Neural progenitor cell (in vitro differentiated cells): ENCODE results near the gene RPL10A. TPM values are rescaled to one million over a fixed set of nuclear protein-coding genes. Genes with fewer than 3 reads are reported as not detected.

Source experiments
- DNase-seq: peaks from one replicate; pipeline ENCODE4 v3.0.0-alpha.2; 2016; ENCODE audit warnings: low spot score
- H2AFZ ChIP-seq: fragments of 200-600 bp; sonication (generic); replicated peaks from 2 replicates; pipeline ENCODE4 v1.6.1; 2016; ENCODE audit warnings: antibody characterized with exemption
- H3F3A ChIP-seq: fragments of 200-600 bp; sonication (generic); 2 replicates; pipeline ENCODE4 v1.6.1; 2016; ENCODE audit warnings: antibody characterized with exemption, low read depth
- H3K27ac ChIP-seq: fragments of 200-600 bp; sonication (generic); 2 replicates; pipeline ENCODE4 v1.5.1; 2016; ENCODE audit warnings: mild to moderate bottlenecking
- H3K27me3 ChIP-seq: fragments of 200-600 bp; sonication (generic); 2 replicates; pipeline ENCODE4 v1.6.1; 2016; ENCODE audit warnings: mild to moderate bottlenecking, moderate library complexity
- H3K36me3 ChIP-seq: fragments of 200-600 bp; sonication (generic); 2 replicates; pipeline ENCODE4 v1.5.1; 2016
- H3K4me1 ChIP-seq: fragments of 200-600 bp; sonication (generic); 2 replicates; pipeline ENCODE4 v1.6.1; 2016; ENCODE audit warnings: mixed run types
- H3K4me2 ChIP-seq: fragments of 200-600 bp; sonication (generic); 2 replicates; pipeline ENCODE4 v1.6.1; 2016
- H3K4me3 ChIP-seq: fragments of 200-600 bp; sonication (generic); 2 replicates; pipeline ENCODE4 v1.5.1; 2016
- H3K79me2 ChIP-seq: fragments of 200-600 bp; sonication (generic); 2 replicates; pipeline ENCODE4 v1.6.1; 2016; ENCODE audit warnings: low read depth
- H3K9ac ChIP-seq: fragments of 200-600 bp; sonication (generic); 2 replicates; pipeline ENCODE4 v1.6.1; 2016
- H3K9me3 ChIP-seq: fragments of 200-600 bp; sonication (generic); 2 replicates; pipeline ENCODE4 v1.5.1; 2016; ENCODE audit warnings: low read depth
- H4K20me1 ChIP-seq: fragments of 200-600 bp; sonication (generic); 2 replicates; pipeline ENCODE4 v1.6.1; 2016; ENCODE audit warnings: low read depth
- H3K27ac Mint-ChIP-seq: 3 replicates; pipeline ENCODE4 v1.8.0; 2021; ENCODE audit warnings: mixed read lengths
- H3K27me3 Mint-ChIP-seq: 2 replicates; pipeline ENCODE4 v1.8.0; 2022; ENCODE audit warnings: low read depth, mild to moderate bottlenecking, inconsistent platforms, moderate library complexity, mixed read lengths; ENCODE audit not compliant: insufficient read depth
- H3K36me3 Mint-ChIP-seq: 3 replicates; pipeline ENCODE4 v1.8.0; 2021; ENCODE audit warnings: mixed read lengths
- H3K4me1 Mint-ChIP-seq: 3 replicates; pipeline ENCODE4 v1.8.0; 2021; ENCODE audit warnings: mixed read lengths
- H3K4me3 Mint-ChIP-seq: 3 replicates; pipeline ENCODE4 v1.8.0; 2021; ENCODE audit warnings: mild to moderate bottlenecking, moderate library complexity, mixed read lengths
- H3K9me3 Mint-ChIP-seq: 3 replicates; pipeline ENCODE4 v1.8.0; 2020; ENCODE audit warnings: mixed read lengths
- CTCF ChIP-seq: fragments of 200-600 bp; sonication (generic); IDR thresholded peaks from 2 replicates; pipeline ENCODE4 v1.5.1; 2017; ENCODE audit warnings: antibody characterized with exemption, mild to moderate bottlenecking
- EZH2 ChIP-seq: fragments of 200-600 bp; sonication (generic); IDR thresholded peaks from 2 replicates; pipeline ENCODE4 v1.6.1; 2017; ENCODE audit warnings: antibody characterized with exemption, mild to moderate bottlenecking, moderate library complexity
- EZH2phosphoT487 ChIP-seq: fragments of 200-600 bp; sonication (generic); IDR thresholded peaks from 2 replicates; pipeline ENCODE4 v1.6.1; 2017; ENCODE audit warnings: antibody characterized with exemption
- total RNA-seq: library from RNA; depleted of rRNA; stranded (reverse); fragments of >200 nt; gene quantifications from 2 replicates; pipeline ENCODE4 v1.2.3, GENCODE V29; 2015; ENCODE audit warnings: low replicate concordance

Gene RPL10A
- total RNA-seq = 2,002 and 2,026 TPM in 2 replicates

- peaks cover 32% of the 10 kb centered on the region for H3K4me1 Mint-ChIP-seq
- H3K9ac ChIP-seq = peak within 1 kb of the TSS; percentile 94
- peak within 1 kb of the TSS; percentile 84 for H3K27ac ChIP-seq
- H3K36me3 ChIP-seq = no peaks in the 10 kb centered on the region
- peak within 1 kb of the TSS; percentile 93 for H3K4me3 Mint-ChIP-seq
- H4K20me1 ChIP-seq = peaks cover 50% of the 10 kb centered on the region
- peaks cover 19% of the 10 kb centered on the region for H3K4me1 ChIP-seq
- H2AFZ ChIP-seq = peak within 1 kb of the TSS; percentile 86
- peaks cover 13% of the 10 kb centered on the region for H3K27me3 Mint-ChIP-seq
- peaks cover 45% of the 10 kb centered on the region for H3K79me2 ChIP-seq
- DNase-seq = peak; percentile 98
- TF ChIP-seq EZH2 (peak; percentile 57), EZH2phosphoT487 (no peak), CTCF (peak; percentile 95)
- H3K27me3 ChIP-seq = peaks cover 6% of the 10 kb centered on the region
- H3K4me2 ChIP-seq = peak within 1 kb of the TSS; percentile 99
- H3K9me3 ChIP-seq = no peaks in the 10 kb centered on the region
- H3F3A ChIP-seq = peaks cover 64% of the 10 kb centered on the region
- H3K27ac Mint-ChIP-seq = peak within 1 kb of the TSS; percentile 96
- no peaks in the 10 kb centered on the region for H3K9me3 Mint-ChIP-seq
- H3K36me3 Mint-ChIP-seq = peaks cover 32% of the 10 kb centered on the region
- peak within 1 kb of the TSS; percentile 81 for H3K4me3 ChIP-seq
Observed at GRCh38 chr6:35468181-35468979, at the start of gene RPL10A. Gene RPL10A, plus strand, starts transcription at chr6:35468401. Its CDS starts 34 bp downstream, at chr6:35468435.

GRCh38 chr6:35419417-35419816, 48.8 kb upstream of the RPL10A start:
- Histone ChIP-seq H3K36me3 (no peaks in the 10 kb centered on the region), H4K20me1 (no peaks in the 10 kb centered on the region), H3K27ac (no peak overlapping the region), H3K27me3 (no peaks in the 10 kb centered on the region), H3K9me3 (no peaks in the 10 kb centered on the region), H3K4me2 (no peak overlapping the region), H3K79me2 (no peaks in the 10 kb centered on the region), H3K4me1 (no peaks in the 10 kb centered on the region), H3K4me3 (no peak overlapping the region), H3F3A (no peaks in the 10 kb centered on the region), H3K9ac (no peak overlapping the region), H2AFZ (no peak overlapping the region)
- DNase-seq = peak; percentile 44
- Mint-ChIP-seq H3K9me3 (no peaks in the 10 kb centered on the region), H3K27ac (no peak overlapping the region), H3K36me3 (peaks cover 5% of the 10 kb centered on the region), H3K27me3 (peaks cover 4% of the 10 kb centered on the region), H3K4me3 (no peak overlapping the region), H3K4me1 (peaks cover 4% of the 10 kb centered on the region)
- TF ChIP-seq EZH2phosphoT487 (no peak), CTCF (peak; percentile 33), EZH2 (no peak)

GRCh38 chr6:35419961-35420360, 48.2 kb upstream of the RPL10A start:
- no peaks in the 10 kb centered on the region for H3K79me2 ChIP-seq
- H3K36me3 Mint-ChIP-seq = peaks cover 9% of the 10 kb centered on the region
- no peak for DNase-seq
- H3K36me3 ChIP-seq = no peaks in the 10 kb centered on the region
- H3K27me3 ChIP-seq = no peaks in the 10 kb centered on the region
- H3K9me3 ChIP-seq = no peaks in the 10 kb centered on the region
- peaks cover under 1% of the 10 kb centered on the region for H3K4me1 ChIP-seq
- no peak overlapping the region for H3K27ac ChIP-seq
- H3K4me2 ChIP-seq = no peak overlapping the region
- H3K4me1 Mint-ChIP-seq = peaks cover 4% of the 10 kb centered on the region
- H3K4me3 ChIP-seq = no peak overlapping the region
- peak overlapping the region; percentile 52 for H3K9ac ChIP-seq
- H3K4me3 Mint-ChIP-seq = no peak overlapping the region
- H4K20me1 ChIP-seq = no peaks in the 10 kb centered on the region
- H3F3A ChIP-seq = no peaks in the 10 kb centered on the region
- H3K9me3 Mint-ChIP-seq = no peaks in the 10 kb centered on the region
- H2AFZ ChIP-seq = no peak overlapping the region
- TF ChIP-seq EZH2phosphoT487 (no peak), CTCF (no peak), EZH2 (no peak)
- H3K27ac Mint-ChIP-seq = no peak overlapping the region
- H3K27me3 Mint-ChIP-seq = peaks cover 4% of the 10 kb centered on the region
